Ureter (tissue), 1 donor: ENCODE measurements around the gene BCAP31. TPM values are rescaled to one million over a fixed set of nuclear protein-coding genes. Genes with fewer than 3 reads are reported as not detected.
A peak's percentile ranks its signal among the peaks of the same experiment; 100 is the strongest.
"Not testable (repeated sequence)": the region's sequence is repeated elsewhere in the genome, so short reads cannot be mapped to it uniquely, and the experiment has no call there.

Experiments used
- DNase-seq: peaks from one replicate; pipeline ENCODE4 v3.0.0-alpha.2; 2020; ENCODE audit warnings: low spot score
- total RNA-seq: library from RNA; stranded (reverse); gene quantifications from one replicate; pipeline ENCODE4 v1.2.4, GENCODE V29; 2023
- donor health status: DM: yes; HTN: yes; CAD: no.

BCAP31 gene
- total RNA-seq, 1 donor from 2014 or later = 315 TPM

DNA sequence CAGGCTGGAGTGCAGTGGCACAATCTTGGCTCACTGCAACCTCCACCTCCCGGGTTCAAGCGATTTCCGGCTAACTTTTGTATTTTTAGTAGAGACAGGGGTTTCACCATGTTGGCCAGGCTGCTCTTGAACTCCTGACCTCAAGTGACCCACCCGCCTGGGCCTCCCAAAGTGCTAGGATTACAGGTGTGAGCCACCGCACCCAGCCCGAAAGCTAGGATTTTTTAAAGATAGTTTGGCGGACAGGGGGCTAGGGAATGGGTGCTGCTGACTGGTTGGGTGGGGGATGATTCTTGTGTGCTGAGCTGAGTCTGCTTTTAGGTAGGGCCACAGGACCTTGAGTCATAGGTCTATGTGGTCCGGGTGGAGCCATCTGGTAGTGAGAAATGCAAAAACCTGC lies 40.7 kb downstream of the BCAP31 start:
- DNase-seq = not testable (repeated sequence)

DNA sequence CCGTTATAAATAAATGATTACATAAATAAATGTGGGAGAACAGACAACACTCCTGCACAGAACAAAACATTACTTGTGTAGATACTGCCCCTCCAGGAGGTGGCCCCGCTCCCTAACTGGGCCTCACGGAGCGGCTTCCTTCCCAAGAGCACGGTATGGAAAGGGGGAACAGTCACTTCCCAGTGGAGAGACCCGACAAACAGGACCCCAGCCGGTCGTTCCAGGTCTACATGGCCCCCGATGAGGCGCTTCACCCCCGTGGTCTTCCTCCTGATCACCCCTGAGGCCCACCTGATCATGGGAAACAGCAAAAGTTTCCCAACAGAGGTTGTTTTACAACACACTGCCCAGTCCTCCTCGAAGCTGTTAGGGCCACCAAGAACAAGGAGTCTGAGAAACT lies 43.0 kb downstream of the BCAP31 start:
- peak; percentile 36 for DNase-seq

DNA sequence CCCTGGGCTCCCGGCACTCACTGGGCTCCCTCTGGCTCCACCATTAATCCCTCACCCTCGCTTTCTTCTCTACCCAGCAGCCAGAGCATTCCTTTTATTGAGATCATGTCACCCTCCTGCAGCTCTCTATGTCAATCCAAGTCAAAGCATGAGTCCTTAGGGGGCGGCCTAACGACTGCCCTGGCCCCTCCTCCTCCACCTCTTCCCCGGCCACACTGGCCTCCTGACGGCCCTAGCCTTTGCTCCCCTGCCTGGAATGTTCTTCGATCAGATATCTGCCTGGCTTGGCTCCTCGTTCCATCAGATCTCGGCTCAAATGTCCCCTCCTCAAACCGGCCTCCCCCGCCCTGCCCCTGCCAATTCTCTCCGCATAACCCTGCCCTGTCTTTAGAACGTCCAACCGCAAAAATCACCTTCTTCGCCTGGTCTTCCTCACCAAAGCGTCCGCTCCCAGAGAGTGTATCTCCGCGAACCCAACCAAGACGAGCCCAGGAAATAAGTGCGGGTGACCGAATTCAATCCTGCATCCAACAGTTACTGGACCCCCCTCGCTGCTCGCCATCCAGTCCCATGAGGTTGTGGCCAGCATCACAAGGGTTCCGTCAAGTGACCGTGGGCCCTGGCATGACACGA lies 49.9 kb downstream of the BCAP31 start:
- no peak for DNase-seq

DNA sequence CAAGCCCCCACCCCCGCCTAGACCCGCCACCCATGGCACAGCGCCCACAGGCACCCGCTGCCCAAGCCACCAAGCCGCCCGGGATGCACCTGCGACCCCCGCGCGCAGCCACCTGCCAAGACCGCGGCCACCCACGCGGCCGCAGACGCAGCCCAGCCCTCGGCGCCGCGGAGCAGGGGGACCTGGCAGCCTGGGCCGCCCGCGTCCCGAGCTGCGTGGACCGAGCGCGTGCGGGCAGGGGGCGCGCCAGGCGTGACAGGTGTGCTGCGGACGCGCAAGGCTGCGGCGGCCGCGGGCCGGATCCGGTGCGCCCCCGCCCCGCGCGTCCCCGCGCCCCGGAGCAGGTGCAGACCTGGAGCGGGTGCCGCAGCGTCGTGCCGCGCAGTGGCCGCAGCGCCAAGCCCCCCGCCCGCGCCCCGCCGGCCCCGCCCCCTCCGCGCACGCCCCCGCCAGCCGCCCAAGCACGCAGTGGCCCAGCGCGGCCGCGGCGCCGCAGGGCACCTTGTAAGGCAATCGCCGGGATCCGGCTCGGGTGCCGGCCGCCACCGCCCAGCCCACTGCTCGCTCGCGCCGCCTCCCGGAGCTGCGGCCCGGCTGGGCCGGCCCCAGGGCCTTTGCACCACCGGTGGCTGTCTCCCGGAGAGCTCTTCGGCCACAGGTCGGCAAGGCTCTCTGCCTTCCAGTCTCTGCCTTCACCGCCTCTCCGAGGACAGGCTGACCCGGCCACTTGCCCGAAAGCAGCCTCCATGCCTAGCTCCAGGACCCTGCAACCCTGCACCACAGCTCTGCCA lies 50.6 kb downstream of the BCAP31 start, which contains the start of gene PNCK:
Gene PNCK, minus strand, starts transcription at position 386 of the 791 bp plus-strand sequence. CDS start 737 bp downstream, outside the sequence.
- DNase-seq = no peak

DNA sequence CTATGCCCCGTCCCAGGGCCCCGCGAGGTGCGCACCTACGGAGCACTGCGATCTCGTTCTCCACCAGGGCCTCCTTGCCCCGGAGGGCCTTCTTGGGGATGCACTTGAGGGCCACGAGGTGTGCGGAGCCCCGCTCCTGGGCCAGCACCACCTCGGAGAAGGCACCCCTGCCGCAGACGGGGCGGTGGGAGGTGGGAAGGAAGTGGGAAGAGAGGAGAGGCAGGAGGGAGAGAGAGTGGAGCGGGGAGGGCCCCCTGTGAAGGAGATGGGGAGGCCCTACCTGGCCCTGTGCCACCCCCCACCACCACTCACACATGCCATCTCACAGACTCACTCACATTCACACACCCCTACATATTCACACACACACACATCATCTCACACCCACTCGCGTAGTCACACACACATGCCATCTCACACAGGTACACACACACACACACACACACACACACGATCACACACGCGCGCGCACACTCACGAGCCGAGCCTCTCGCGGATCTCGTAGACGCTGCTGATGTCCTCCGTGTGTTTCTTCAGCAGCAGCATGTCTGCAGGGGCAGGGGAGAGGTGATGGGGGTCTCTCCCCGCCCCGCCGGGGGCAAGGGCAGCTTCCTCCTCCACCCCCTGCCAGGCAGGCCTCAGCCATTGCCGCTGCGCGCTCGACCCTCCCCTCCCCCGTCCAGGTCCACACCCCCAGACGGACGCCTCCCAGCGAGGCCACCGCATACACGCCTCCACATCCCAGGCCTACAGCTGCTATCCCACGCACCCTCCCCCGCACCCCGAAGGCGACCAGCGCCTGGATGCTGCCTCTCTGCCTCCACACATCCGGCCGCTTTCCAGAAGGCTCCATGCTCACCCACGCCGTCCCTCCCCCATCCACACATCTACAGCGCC lies 51.4 kb downstream of the BCAP31 start:
- no peak for DNase-seq

DNA sequence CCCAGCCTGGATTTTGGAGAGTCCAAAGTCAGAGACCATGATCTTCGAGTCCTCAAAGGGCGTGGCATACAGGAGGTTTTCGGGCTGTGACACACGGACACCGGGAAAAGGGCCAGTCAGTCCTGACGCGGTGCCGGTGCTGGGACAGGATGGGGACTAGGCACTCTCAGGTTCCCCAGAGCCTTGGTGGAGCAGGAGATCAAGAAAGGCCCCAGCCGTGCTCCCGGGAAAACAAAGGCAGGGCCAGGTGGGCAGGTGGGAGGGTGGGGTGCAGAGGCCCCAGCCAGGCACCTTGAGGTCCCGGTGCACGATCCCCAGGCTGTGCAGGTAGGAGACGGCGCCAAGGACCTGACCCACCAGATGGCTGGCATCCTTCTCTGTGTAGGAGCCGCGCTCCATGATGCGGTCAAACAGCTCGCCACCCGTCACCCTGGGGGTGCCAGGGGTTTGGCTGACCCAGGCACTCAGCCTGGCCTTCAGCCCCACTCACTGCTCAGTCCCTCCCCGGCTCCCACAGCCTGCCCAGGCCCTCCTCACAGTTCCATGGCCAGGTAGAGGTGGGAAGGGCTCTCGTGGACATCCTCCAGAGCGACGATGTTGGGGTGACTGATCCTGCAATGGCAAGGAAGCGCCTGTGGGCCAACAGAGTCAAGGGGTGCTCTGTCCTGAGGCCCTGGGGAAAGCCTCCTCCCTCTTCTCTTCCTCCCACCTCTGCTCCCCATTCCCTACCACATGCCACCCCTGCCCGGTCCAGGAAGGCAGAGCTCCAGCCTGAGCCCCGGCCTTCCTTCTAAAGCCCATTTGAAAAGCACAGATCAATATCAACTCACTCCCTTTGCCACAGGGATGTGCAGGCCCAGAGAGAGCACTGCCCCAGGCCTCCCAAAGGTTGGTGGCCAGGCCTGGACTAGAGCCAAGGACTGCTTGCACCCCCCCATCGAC lies 52.3 kb downstream of the BCAP31 start:
- no peak for DNase-seq

DNA sequence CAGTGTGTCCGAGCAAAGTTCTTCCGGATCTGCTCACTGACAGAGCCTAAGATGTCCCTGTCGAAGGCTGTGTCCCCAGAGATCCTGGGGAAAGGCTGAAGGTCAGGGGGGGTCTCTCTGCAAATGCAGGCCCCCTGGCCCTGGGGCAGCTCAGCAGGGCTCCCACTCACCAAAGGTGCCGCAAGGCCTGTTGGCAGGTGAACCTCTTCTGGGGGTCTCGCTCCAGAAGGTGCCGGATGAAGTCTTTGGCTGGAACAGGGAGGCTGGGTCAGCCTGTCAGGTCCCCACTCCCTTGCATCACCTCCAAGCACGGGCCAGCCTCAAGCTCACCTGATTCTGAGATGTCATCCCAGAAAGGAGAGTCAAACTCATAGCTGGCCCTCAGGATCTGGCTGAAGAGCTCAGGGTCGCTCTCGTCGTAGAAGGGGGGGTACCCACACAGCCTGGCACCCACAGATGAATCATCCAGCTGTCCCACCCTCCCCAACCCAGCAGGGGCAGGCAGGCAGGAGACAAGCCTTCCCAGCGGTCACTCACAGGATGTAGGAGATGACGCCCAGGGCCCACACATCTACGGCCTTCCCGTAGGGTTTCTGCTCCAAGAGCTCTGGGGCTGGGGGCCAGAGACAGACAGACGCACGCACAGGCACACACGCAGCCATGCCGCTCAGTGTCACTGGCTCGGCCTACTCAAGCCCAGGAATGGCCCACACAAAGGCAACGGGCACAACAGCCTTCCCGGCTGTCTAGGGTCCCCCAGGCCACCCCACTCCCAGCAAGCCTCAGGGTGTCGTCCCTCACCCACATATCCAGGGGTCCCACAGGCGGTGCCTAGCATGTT lies 53.2 kb downstream of the BCAP31 start:
- DNase-seq = no peak

DNA sequence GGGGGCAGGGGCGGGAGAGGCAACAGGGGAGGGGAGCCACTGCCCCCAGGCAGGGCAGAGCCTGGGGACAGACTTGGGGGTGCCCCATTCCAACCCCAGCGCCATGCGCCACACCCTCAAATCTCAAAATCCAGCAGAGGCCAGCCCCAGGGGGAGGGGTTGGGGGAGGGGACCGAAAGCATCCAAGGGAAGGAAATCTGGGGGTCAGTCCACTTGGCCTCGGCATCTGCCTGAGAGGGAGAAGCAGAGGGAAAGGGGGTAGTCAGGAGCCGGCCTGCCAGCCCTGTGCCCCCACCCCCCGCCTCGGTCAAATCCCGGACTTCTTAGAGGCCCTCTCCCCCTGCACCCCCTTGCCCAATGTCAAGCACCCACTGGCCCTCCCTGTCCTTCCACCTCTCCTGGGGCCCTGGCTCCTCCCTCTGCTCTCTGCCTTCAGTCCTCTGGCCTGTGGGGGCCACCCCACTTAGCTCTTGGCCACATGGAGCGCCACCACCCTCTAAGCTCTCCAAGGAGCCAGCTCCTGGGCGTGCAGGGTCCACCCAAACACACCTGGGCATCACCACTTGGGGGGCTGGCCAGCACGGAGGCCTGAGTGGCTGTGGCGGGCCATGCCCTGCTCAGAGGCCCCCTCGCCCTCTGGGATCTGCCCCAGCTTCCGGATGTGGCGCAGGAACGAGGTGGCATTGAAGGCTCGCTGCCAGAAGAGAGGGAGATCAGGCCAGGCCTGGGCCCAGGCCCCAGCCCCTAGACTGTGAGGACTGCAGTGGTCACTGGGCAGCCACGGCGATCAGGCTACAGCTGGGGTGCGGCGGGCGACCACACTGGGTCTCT lies 54.1 kb downstream of the BCAP31 start:
- DNase-seq = no peak

DNA sequence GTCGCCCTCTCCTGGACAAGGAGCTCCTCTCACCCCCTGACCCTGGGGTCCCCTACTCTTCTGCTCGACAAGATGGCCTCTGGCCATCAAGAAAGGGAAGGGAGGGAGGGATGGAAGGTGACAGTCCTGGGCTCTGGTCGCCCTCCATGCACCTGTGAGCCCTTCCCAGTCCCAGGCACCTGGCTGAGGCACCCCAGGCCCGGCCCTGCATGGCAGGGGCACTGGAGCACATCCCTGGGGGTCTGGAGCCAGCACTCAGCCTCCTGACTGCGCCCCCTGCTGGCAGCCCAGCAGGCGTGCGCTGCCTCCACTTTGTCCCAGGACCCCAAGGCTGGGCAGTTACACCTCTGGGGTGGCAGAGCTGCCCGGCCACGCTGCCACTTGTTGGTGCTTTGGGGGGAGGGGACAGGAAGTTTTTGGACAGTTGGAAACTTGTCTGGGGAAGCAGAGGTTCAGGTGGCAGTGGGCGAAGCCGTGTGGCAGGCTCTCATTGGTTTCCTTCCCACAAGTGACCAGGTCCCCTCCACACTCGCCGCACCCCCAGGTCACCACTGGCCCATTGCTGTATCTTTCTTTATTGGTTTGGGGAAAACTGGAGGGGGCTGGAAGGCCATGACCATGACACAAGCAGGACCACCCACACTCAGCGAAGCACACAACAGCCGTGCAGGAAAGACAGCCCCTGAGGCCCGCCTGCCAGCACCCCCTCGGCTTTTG lies 54.9 kb downstream of the BCAP31 start:
- DNase-seq = no peak

DNA sequence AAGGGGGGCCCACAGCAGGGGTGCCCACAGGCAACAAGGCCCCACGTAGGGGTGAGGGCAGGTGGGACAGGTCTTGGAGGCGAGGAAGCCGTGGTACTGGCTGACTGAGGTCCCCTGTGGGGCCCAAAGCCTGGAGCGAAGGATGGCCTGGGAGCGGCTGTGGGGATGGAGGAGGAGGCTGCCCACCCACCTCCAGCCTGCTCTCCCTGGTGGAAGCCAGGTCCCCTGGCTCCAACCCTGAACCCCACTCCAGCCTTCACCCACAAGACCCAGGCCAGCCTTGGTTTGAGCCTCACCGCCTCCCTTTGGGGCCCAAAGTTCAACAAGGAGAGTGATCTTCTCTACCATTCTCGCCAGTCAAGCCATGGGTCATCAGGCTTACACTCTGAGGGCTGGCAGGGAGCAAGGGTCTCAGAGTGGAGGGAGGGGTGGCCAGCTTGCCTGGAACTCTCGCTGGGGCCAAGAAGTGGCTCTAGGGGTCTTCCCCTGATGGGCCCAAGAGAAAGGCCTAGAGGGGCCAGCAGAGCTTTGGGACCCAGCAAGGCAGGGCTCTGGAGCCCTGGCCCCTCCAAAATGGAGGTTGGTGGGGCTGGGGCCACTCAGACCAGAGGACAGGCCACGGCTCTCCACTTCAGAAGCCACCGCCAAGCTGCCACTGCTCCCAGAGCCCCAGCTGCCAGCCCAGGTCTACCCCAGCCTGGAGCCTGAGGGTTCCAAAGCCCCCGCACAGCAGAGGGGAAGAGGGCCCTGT lies 55.6 kb downstream of the BCAP31 start:
- no peak for DNase-seq

DNA sequence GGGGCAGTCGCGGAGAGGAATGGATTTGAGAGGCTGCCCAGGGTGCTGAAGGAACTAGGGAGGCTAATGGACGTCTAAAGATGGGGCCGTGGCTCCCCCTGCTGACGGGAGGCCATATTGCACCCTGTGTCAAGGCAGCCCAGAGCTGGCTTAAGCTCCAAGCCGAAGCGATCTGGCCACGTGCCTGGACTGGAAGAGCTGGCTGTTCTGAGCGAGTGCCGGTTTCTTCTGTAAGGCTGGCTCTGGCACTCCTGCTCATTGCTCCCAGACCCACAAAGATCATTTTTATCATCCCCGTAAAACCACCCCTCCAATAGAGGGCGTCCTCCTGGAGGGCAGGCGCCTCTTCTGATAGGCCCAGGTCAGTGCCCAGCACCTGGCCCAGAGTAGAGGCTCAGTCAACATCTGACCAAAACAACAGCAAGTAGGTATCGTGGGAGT lies 56.2 kb downstream of the BCAP31 start:
- peak; percentile 92 for DNase-seq

DNA sequence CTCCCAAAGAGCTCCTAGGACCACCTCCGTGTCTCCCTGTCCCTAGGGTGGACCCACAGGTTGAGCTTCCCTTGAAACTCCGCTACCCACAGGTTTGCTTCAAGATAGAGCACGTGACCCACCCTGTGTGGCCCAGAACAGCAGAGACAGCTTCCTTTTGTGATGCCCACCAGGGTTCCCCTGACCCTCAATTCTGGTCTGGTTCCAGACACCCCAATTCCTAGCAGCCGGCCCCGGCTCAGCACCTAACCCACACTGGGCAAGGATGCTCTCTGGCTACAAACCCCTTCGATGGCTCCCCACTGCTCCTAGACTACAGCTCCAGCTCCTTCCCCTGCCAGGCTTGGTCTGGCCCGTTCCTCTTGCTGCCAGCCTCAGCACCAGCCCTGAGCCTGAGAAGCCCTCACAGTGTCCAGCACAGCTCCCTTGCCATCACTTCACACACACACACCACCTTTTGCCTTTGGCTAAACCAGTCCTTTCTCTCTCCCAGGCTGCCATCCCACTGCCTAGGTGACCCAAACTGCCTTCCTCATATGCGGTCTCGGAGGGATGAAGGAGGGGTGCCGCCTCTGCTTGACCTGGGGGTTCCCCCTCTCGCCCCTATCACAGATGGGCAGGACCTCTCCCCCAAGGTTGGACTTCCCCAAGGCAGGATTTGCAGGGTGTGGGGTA lies 56.8 kb downstream of the BCAP31 start:
- no peak for DNase-seq

DNA sequence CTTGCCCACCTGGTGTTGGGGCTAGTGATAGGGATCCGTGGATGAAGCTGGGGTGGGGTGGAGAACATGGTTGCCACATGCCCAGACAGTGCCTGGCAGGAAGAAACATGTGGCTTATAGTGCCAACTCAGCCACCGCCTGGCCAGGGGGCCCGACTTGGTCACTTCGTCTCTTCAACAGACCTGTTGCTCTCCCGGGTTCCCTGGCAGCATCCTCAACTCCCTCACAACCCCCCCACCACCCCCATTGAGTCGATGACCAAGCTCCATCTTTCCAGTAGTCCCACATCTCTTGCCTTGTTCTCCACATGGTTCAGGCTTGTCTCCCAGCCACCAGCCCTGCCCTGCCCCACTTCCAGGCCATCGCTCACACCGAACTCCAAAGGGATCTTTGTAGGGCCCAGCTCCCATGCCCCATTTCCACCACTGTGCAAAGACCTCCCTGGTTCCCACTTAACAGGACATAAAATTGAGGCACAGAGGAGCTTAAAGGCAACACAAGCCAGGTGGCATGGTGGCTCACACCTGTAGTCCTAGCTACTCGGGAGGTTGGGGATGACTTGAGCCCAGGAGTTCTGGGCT lies 58.4 kb downstream of the BCAP31 start:
- no peak for DNase-seq

DNA sequence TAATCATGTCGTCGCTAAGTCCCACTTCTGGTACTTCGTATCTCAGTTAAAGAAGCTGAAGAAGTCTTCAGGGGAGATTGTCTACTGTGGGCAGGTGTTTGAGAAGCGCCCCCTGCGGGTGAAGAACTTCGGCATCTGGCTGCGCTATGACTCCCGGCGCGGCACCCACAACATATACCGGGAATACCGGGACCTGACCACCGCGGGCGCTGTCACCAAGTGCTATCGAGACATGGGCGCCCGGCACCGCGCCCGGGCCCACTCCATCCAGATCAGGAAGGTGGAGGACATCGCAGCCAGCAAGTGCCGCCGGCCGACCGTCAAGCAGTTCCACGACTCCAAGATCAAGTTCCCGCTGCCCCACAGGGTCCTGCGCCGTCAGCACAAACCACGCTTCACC lies 61.9 kb downstream of the BCAP31 start:
- no peak for DNase-seq

DNA sequence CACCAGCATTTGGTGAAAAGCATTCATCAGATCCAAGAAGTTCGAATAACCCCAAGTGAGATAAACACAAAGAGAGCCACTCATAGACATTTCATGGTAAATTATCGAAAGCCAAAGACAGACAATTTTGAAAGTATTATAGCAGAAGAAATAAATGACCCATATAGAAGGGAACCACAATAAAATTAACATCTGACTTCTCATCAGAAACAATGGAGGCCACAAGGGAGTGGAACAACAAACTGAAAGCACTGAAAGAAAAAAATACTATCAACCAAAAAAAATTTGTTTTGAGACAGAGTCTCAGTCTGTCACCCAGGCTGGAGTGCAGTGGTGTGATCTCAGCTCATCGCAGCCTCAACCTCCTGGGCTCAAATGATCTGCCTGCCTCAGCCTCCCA lies 64.9 kb downstream of the BCAP31 start:
- DNase-seq = no peak

DNA sequence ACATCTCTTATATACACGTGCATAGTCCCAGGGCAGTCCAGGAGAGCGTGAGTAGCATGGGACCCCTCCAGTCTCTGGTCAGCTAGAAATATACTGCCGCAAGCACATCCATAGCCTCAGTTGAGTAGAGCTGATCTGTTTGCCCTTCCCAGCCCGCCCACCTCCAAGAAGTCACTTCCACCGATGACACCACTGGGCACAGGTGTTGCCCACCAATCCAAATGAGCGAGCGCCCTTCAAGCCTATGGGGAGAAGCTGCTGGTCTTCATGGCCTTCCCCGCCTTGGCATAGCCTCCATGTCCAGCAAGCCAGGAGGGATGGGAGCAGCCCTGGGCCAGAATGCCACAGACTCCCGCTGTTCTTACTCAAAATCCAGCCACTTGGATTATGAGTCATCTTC lies 67.0 kb downstream of the BCAP31 start:
- DNase-seq = no peak

DNA sequence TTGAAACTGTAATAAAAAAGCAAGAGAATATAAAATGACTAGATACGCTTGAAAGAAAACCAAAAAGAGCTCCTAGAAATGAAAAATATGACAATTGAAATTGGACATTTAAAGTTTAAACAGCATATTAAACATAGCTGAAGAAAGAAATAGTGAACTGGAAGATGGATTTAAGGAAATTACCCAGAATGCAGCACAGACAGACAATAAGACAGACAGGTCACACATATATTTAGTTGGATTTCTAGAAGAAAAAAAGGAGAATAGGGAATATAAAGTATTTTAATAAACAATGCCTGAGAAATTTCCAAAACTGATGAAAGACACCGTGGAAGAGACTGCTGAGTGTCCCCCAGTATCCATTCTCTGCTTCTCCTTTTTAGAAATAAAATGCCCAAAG lies 70.6 kb downstream of the BCAP31 start:
- DNase-seq = no peak
